ENCODE results near the gene PREX1. TPM values are rescaled to one million over a fixed set of nuclear protein-coding genes. Genes with fewer than 3 reads are reported as not detected.

PREX1 gene
- total RNA-seq, 2 donors from 2014 or later = 7.4 to 37.9 TPM

DNA sequence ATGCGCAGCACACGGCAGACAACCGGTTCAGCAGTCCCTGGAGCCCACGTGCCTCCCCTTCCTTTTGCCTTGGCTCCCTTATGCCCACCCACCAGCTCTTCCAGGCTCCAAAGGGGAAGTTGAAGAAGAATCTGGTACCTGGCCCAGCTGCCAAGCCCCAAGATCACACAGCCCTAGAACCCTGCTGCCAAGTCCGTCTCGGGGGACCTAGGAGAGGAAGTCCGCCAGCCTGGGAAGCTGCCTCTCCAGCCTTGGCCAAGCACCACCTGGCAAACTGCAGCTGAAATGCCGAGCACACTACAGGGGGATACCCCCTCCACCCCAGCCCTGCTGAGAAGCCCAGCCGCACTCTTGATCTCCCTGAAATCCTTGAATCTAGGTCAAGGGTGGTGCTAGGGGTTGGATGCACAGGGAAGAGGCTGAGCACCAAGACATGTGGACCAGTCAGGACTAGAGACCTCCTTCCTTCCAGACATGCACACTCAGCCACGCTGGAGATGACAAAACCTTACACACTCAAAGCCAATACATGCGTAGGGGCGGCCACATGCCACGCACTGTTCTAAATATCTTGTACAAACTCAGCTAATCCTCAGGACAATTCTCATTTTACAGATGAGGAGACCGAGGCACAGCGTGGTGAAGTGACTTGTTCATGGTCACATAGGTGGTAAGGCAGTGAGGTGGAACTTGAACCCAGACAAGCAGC is 124.1 kb downstream of the PREX1 start:
- Histone ChIP-seq H3K4me3 (no peak overlapping the region), H3K36me3 (no peaks in the 10 kb centered on the region), H3K27me3 (replicated peaks; ENCODE audit: insufficient read depth) (no peaks in the 10 kb centered on the region), H3K27ac (no peak overlapping the region), H3K4me1 (replicated peaks) (no peaks in the 10 kb centered on the region), H3K9me3 (no peaks in the 10 kb centered on the region)
- intact Hi-C loops (cut with DNase I) = no loop called here
- TF ChIP-seq, protein P1, sequence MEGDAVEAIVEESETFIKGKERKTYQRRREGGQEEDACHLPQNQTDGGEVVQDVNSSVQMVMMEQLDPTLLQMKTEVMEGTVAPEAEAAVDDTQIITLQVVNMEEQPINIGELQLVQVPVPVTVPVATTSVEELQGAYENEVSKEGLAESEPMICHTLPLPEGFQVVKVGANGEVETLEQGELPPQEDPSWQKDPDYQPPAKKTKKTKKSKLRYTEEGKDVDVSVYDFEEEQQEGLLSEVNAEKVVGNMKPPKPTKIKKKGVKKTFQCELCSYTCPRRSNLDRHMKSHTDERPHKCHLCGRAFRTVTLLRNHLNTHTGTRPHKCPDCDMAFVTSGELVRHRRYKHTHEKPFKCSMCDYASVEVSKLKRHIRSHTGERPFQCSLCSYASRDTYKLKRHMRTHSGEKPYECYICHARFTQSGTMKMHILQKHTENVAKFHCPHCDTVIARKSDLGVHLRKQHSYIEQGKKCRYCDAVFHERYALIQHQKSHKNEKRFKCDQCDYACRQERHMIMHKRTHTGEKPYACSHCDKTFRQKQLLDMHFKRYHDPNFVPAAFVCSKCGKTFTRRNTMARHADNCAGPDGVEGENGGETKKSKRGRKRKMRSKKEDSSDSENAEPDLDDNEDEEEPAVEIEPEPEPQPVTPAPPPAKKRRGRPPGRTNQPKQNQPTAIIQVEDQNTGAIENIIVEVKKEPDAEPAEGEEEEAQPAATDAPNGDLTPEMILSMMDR (IDR thresholded peaks at IDR 0.05) = no peak
- TF ChIP-seq POLR2AphosphoS5 (IDR thresholded peaks at IDR 0.05) (no peak), POLR2A (IDR thresholded peaks at IDR 0.05) (no peak)
- WGBS = 81% methylated on average over 14 of the region's 15 CpGs
- DNase-seq (ENCODE audit: low spot score) = no peak

DNA sequence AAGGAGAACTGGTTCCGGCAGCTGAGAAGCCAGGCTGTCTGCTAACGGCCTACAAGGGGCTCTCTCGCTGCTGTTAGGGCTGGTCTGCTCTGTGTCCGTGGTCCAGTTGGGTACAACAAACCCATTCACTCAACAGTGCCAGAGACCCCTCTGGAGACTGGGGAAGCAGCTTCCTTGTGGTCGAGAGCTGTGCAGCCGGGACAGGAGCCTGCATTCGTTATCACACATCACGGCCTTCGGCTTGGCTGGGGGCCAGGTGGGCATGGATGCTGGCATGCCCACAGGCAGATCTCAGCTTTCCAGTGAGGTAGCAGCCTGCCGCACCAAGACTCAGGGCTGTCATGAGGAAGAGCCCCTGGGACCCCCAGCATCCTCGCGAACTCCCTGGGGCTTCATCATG is 124.7 kb downstream of the PREX1 start:
- intact Hi-C loops (cut with DNase I) = no loop called here
- Histone ChIP-seq H3K4me1 (replicated peaks) (no peaks in the 10 kb centered on the region), H3K27me3 (replicated peaks; ENCODE audit: insufficient read depth) (no peaks in the 10 kb centered on the region), H3K27ac (no peak overlapping the region), H3K9me3 (no peaks in the 10 kb centered on the region), H3K4me3 (no peak overlapping the region), H3K36me3 (no peaks in the 10 kb centered on the region)
- no peak for DNase-seq (ENCODE audit: low spot score)
- TF ChIP-seq POLR2A (IDR thresholded peaks at IDR 0.05) (no peak), POLR2AphosphoS5 (IDR thresholded peaks at IDR 0.05) (no peak)
- TF ChIP-seq, protein P1 (IDR thresholded peaks at IDR 0.05) = no peak
- 64% methylated on average over 12 of the region's 12 CpGs for WGBS

DNA sequence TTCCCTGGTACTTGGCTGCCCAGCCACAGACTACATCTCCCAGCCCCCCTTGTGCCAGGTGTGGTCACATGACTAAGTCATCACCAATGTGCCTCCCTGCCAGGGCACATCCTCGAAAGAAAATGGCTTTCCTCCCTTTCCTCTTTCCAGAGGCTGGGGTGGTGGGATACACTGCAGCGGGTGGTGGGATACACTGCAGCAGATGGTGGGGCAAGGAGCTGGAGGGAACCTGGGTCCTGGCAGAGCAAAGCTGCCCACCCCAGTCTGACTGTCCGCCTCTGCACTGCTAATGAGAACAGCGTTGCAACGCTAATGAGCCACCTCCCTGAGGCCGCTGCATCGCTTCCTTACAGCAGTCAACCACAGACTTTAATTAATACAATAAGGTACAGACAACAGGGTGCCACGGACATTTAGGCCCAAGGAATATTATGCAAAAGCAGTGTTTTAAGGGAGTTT is 125.3 kb downstream of the PREX1 start:
- intact Hi-C loops (cut with DNase I) = no loop called here
- TF ChIP-seq POLR2AphosphoS5 (IDR thresholded peaks at IDR 0.05) (no peak), POLR2A (IDR thresholded peaks at IDR 0.05) (no peak)
- TF ChIP-seq, protein P1 (IDR thresholded peaks at IDR 0.05) = no peak
- Histone ChIP-seq H3K9me3 (no peaks in the 10 kb centered on the region), H3K36me3 (no peaks in the 10 kb centered on the region), H3K27me3 (replicated peaks; ENCODE audit: insufficient read depth) (no peaks in the 10 kb centered on the region), H3K27ac (no peak overlapping the region), H3K4me1 (replicated peaks) (no peaks in the 10 kb centered on the region), H3K4me3 (no peak overlapping the region)
- DNase-seq (ENCODE audit: low spot score) = no peak
- 89% methylated on average over 8 of the region's 8 CpGs for WGBS

DNA sequence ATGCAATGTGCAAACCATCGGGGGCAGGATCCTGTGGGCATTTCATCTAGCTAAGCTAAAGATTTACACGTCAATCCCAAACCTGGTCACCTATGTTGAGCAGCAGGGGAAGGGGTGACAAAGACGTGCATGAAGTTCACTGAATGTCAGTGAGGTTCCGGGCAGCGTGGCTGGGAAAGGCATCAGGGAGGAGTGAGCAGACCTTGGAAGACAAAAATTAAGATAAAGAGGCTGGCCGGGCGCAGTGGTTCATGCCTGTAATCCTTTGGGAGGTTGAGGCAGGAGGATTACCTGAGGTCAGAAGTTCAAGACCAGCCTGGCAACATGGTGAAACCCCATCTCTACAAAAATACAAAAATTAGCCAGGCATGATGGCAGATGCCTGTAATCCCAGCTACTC is 126.1 kb downstream of the PREX1 start:
- Histone ChIP-seq H3K27ac (no peak overlapping the region), H3K9me3 (no peaks in the 10 kb centered on the region), H3K27me3 (replicated peaks; ENCODE audit: insufficient read depth) (no peaks in the 10 kb centered on the region), H3K4me1 (replicated peaks) (no peaks in the 10 kb centered on the region), H3K4me3 (no peak overlapping the region), H3K36me3 (no peaks in the 10 kb centered on the region)
- WGBS = 98% methylated on average over 7 of the region's 7 CpGs
- TF ChIP-seq POLR2A (IDR thresholded peaks at IDR 0.05) (no peak), POLR2AphosphoS5 (IDR thresholded peaks at IDR 0.05) (no peak)
- TF ChIP-seq, protein P1 (IDR thresholded peaks at IDR 0.05) = no peak
- DNase-seq (ENCODE audit: low spot score) = no peak
- intact Hi-C loops (cut with DNase I) = no loop called here

Measured in prostate gland (tissue), 2 donors.